Heart left ventricle (tissue), 13 donors: ENCODE data around the gene RNF26.

Experiments
- CTCF ChIP-seq, 12 donors: fragments of 200-600 bp; sonication (generic) in 4 of 12; IDR thresholded peaks; one replicate each; pipeline versions ENCODE4 v1.5.0 to v1.8.0; 2018 to 2022; ENCODE audit warnings: antibody characterized with exemption in 12 of 12, mild to moderate bottlenecking in 5 of 12
- POLR2A ChIP-seq, 2 donors: fragments of 450-650 bp; IDR thresholded peaks; one replicate each; pipeline ENCODE4 v1.6.1; 2017; ENCODE audit warnings: antibody characterized with exemption in 2 of 2, mild to moderate bottlenecking in 2 of 2, moderate library complexity in 2 of 2
- donor health status: ischemic (EF 13 %, LVEDD 7.1; RV severe dilation, severe dysfunction).
- donor health status: DM: no; HTN: yes; CAD: no.
- donor health status: DM: no; HTN: no; CAD: no.
- donor health status: ischemic (EF 25% LVEDD 6.9; RV normal size, moderate dysfunction).
- donor health status: ischemic (EF 25% LVEDD 5.7; RV mildly dilated, moderate dysfunction).
- donor health status: ischemic (EF 35%, LVEDD 5.7; RV mildly dilated, moderate dysfunction).
- donor health status: nonischemic (EF 11% LVEDD 7.7; RV severe dilation, severe dysfunction).
- donor health status: DM: yes; HTN: yes; CAD: no.
- donor health status: PGD.
- donor health status: ischemic (EF 29% LVEDD 5.4; RV normal size, mild dysfunction).
- donor health status: nonischemic (EF 23%, LVEDD 6.1; RV moderate dilation, normal function).

GRCh38 chr11:119337581-119338317 lies 3.4 kb downstream of the RNF26 start:
- TF ChIP-seq POLR2A (IDR thresholded peaks at IDR 0.05) (no peak), CTCF (IDR thresholded peaks at IDR 0.05) (no peak)
